ENCODE results near the gene STAP1.
A peak's percentile ranks its signal among the peaks of the same experiment; 100 is the strongest.
"Not testable (repeated sequence)": the region's sequence is repeated elsewhere in the genome, so short reads cannot be mapped to it uniquely, and the experiment has no call there.

STAP1 gene

GRCh38 chr4:67558493-67558892 lies at the start of gene STAP1:
STAP1 (plus strand) TSS chr4:67558727; CDS start chr4:67558810, 83 bp downstream.
- no peak for DNase-seq (ENCODE audit: low read depth in 2 of 2)

GRCh38 chr4:67512501-67512900 lies 46.0 kb upstream of the STAP1 start:
- DNase-seq (ENCODE audit: low read depth in 2 of 2), result no peak

- DNase-seq (ENCODE audit: low read depth in 2 of 2), result no peak
Measured at GRCh38 chr4:67520141-67520540, 38.4 kb upstream of the STAP1 start.

GRCh38 chr4:67521506-67521905 lies 37.0 kb upstream of the STAP1 start:
- no peak for DNase-seq (ENCODE audit: low read depth in 2 of 2)

- DNase-seq (ENCODE audit: low read depth in 2 of 2), result no peak
Measured at GRCh38 chr4:67522230-67522629, 36.3 kb upstream of the STAP1 start.

- DNase-seq (ENCODE audit: low read depth in 2 of 2), result no peak
Measured at GRCh38 chr4:67522851-67523671, 35.5 kb upstream of the STAP1 start.

- DNase-seq (ENCODE audit: low read depth in 2 of 2), result not testable (repeated sequence)
Measured at GRCh38 chr4:67524140-67524539, 34.4 kb upstream of the STAP1 start.

GRCh38 chr4:67531379-67531962 lies 27.1 kb upstream of the STAP1 start:
- no peak for DNase-seq (ENCODE audit: low read depth in 2 of 2)

GRCh38 chr4:67532397-67532796 lies 26.1 kb upstream of the STAP1 start:
- DNase-seq (ENCODE audit: low read depth in 2 of 2), result not testable (repeated sequence)

GRCh38 chr4:67533112-67533511 lies 25.4 kb upstream of the STAP1 start:
- no peak for DNase-seq (ENCODE audit: low read depth in 2 of 2)

- DNase-seq (ENCODE audit: low read depth in 2 of 2), result no peak
Measured at GRCh38 chr4:67535280-67535840, 23.2 kb upstream of the STAP1 start.

GRCh38 chr4:67539830-67540229 lies 18.7 kb upstream of the STAP1 start:
- no peak for DNase-seq (ENCODE audit: low read depth in 2 of 2)

- DNase-seq (ENCODE audit: low read depth in 2 of 2), result no peak
Measured at GRCh38 chr4:67542076-67542475, 16.5 kb upstream of the STAP1 start.

- peak; percentile 90 to 93 for DNase-seq (ENCODE audit: low read depth in 2 of 2)
Measured at GRCh38 chr4:67545199-67546003, 13.1 kb upstream of the STAP1 start, which contains the start of gene CENPC. CENPC (minus strand) TSS chr4:67545503; CDS start chr4:67545355, 148 bp downstream.

- DNase-seq (ENCODE audit: low read depth in 2 of 2), result no peak
Measured at GRCh38 chr4:67546004-67546356, 12.5 kb upstream of the STAP1 start.

GRCh38 chr4:67546971-67547370 lies 11.6 kb upstream of the STAP1 start:
- no peak for DNase-seq (ENCODE audit: low read depth in 2 of 2)

GRCh38 chr4:67549123-67549522 lies 9.4 kb upstream of the STAP1 start:
- DNase-seq (ENCODE audit: low read depth in 2 of 2), result no peak

- DNase-seq (ENCODE audit: low read depth in 2 of 2), result no peak
Measured at GRCh38 chr4:67550451-67550850, 8.1 kb upstream of the STAP1 start.

- DNase-seq (ENCODE audit: low read depth in 2 of 2), result no peak
Measured at GRCh38 chr4:67550857-67551256, 7.7 kb upstream of the STAP1 start.

GRCh38 chr4:67552146-67552792 lies 6.3 kb upstream of the STAP1 start:
- not testable (repeated sequence) for DNase-seq (ENCODE audit: low read depth in 2 of 2)

GRCh38 chr4:67554096-67554495 lies 4.4 kb upstream of the STAP1 start:
- no peak for DNase-seq (ENCODE audit: low read depth in 2 of 2)

GRCh38 chr4:67555447-67555846 lies 3.1 kb upstream of the STAP1 start:
- no peak for DNase-seq (ENCODE audit: low read depth in 2 of 2)
